Measurements from ENCODE around the gene TRMT112.

The TRMT112 gene

GRCh38 chr11:64349404-64349803 is 32.0 kb upstream of the TRMT112 start:
- DNase-seq, result no peak

GRCh38 chr11:64349025-64349387 is 31.6 kb upstream of the TRMT112 start:
- DNase-seq, result no peak

GRCh38 chr11:64348383-64349024 is 31.1 kb upstream of the TRMT112 start:
- peak; percentile 40 for DNase-seq

GRCh38 chr11:64347193-64347867 is 30.0 kb upstream of the TRMT112 start:
- DNase-seq, result no peak

- DNase-seq, result no peak
Observed at GRCh38 chr11:64344787-64345186, 27.4 kb upstream of the TRMT112 start.

GRCh38 chr11:64343767-64344559 is 26.6 kb upstream of the TRMT112 start:
- DNase-seq, result no peak

GRCh38 chr11:64342869-64343745 is 25.7 kb upstream of the TRMT112 start:
- no peak for DNase-seq

- peak; percentile 67 for DNase-seq
Observed at GRCh38 chr11:64341851-64342791, 24.8 kb upstream of the TRMT112 start.

- DNase-seq, result no peak
Observed at GRCh38 chr11:64341429-64341828, 24.1 kb upstream of the TRMT112 start.

- no peak for DNase-seq
Observed at GRCh38 chr11:64340671-64341335, 23.4 kb upstream of the TRMT112 start.

- no peak for DNase-seq
Observed at GRCh38 chr11:64339754-64340408, 22.5 kb upstream of the TRMT112 start, which contains the start of gene CCDC88B. Gene CCDC88B (plus strand): TSS chr11:64340204. CDS start chr11:64340267, 63 bp downstream.

GRCh38 chr11:64339286-64339685 is 21.9 kb upstream of the TRMT112 start:
- no peak for DNase-seq

- no peak for DNase-seq
Observed at GRCh38 chr11:64338716-64339115, 21.4 kb upstream of the TRMT112 start.

GRCh38 chr11:64337538-64338249 is 20.3 kb upstream of the TRMT112 start:
- no peak for DNase-seq

- peak; percentile 92 for DNase-seq
Observed at GRCh38 chr11:64334764-64335735, 17.7 kb upstream of the TRMT112 start.

GRCh38 chr11:64333556-64333955 is 16.2 kb upstream of the TRMT112 start:
- DNase-seq, result no peak

GRCh38 chr11:64331569-64332371 is 14.4 kb upstream of the TRMT112 start:
- DNase-seq, result peak; percentile 22

GRCh38 chr11:64330888-64331287 is 13.5 kb upstream of the TRMT112 start:
- no peak for DNase-seq
